ENCODE measurements around the gene CCDC92B.
"Not testable (repeated sequence)": the region's sequence is repeated elsewhere in the genome, so short reads cannot be mapped to it uniquely, and the experiment has no call there.

GRCh38 chr17:2699216-2699805 is 50.1 kb downstream of the CCDC92B start:
- TF ChIP-seq CTCF (IDR thresholded peaks at IDR 0.05; ENCODE audit: poor library complexity); EZH2 (IDR thresholded peaks at IDR 0.05; ENCODE audit: borderline replicate concordance): not testable (repeated sequence)
